T47D (cell line): ENCODE data around the gene CHRM1.

Source experiments
- DNase-seq, 2 experiments: peaks; one replicate each; pipeline versions ENCODE4 v3.0.0 to v3.0.0-alpha.2; 2011 to 2012; ENCODE audit warnings: low read depth in 1 of 2, low spot score in 1 of 2
- JUND ChIP-seq: IDR thresholded peaks from 2 replicates; pipeline ENCODE4 v1.6.1; 2012; ENCODE audit warnings: low read depth
- in situ Hi-C: cut with HindIII; loops from 2 replicates; pipeline ENCODE4 v1.10.0; 2016; ENCODE audit warnings: low sequenced_read_pairs, low pct_unique_long_range_greater_than_20kb

The CHRM1 gene

DNA sequence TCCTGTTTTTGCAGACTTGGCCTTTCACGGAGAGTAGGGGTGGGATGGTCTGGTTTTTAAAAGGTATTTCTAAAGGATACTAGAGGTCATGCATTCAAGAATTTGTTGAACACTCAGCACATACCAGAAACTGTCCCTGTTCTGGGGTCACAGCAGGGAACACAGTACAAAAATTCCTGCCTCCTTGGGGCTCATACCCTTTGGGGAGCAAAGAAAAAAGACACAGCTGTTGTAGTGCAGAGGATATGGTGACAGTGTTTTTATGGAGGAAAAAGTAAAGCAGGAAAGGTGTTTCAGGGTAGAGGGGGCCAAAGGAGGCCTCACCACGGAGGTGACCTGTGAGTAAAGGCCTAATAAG lies 32.1 kb downstream of the CHRM1 start:
- in situ Hi-C loops, result no loop called here
- no peak; the same call in 1 of the 2 replicates for TF ChIP-seq JUND
- DNase-seq, result no peak

- in situ Hi-C loops, result no loop called here
- TF ChIP-seq JUND, result no peak
- DNase-seq, result no peak
Measured at GRCh38 chr11:62888406-62888805, 32.8 kb downstream of the CHRM1 start.

DNA sequence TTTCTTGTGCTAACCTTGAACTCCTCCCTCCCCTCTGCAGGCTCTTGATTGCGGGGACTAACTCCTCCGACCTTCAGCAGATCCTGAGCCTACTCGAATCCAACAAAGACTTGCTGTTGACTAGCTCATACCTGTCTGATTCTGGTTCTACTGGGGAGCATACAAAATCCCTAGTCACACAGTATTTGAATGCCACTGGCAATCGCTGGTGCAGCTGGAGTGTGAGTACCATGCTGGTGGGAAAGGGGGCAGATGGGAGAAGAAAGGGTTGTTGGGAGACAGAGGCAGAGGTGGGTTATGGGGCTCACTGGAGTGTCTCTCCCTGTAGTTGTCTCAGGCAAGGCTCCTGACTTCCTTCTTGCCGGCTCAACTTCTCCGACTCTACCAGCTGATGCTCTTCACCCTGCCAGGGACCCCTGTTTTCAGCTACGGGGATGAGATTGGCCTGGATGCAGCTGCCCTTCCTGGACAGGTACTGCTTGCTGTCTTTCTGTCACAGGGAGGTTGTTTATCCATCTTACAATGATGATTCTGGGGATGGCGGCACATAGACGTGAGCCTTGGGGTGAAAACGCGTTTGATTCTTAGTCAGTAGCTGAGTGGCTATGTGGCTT lies 35.9 kb downstream of the CHRM1 start:
- TF ChIP-seq JUND, result no peak
- in situ Hi-C loops, result no loop called here
- DNase-seq, result no peak

DNA sequence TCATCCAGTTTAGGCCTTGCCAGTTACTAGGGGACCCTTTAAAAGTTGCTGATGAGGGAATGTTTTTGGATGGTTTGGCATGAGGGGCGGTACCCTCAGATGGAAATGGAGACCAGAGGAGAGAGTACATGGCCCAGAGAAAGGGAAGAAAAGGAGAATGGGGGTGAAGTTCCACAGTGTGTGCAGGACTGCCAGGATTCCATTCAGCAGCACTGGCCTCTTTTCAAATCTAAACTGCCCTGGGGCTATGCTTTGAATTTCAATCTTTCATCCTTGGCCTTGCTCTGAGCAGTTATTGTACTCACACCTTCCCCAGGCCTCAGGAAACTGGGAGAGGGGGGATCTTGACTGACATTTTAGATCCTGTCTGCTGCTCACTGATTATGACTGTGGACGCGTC lies 37.5 kb downstream of the CHRM1 start:
- DNase-seq, result peak in 1 of 2 experiments; percentile 53
- TF ChIP-seq JUND, result no peak
- in situ Hi-C loops, result no loop called here

DNA sequence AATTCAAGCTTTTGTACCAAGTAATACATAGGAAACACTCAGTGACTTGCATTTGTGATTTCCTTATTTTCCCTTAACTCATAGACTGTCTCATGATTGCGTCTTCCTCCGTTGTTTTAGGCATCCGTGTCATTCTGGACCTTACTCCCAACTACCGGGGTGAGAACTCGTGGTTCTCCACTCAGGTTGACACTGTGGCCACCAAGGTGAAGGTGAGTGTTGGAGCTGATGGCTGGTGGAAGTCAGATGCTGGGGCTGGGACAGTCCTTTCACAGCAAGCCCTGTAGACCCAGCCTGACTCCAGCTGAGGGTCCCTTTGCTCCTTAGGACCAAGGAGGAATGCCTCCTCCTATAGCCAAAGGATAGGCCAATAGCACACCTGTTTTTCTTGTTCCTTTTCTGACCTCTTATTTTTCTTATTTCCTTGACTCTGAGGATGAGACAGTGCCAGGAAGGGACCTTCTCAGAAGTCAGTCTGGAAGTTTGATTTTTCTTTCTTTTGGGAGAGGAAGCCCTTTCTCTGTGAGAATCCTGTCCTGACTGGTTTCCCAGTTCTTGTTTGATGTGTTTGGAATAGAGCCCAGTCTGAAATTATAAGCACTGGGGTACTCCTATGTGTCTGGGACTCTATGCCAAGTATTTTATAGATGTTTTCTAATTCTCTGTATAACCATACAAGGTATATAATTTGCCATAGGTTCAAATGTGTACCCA lies 38.2 kb downstream of the CHRM1 start:
- no peak for TF ChIP-seq JUND
- no peak for DNase-seq
- in situ Hi-C loops, result no loop called here

- in situ Hi-C loops, result no loop called here
- no peak for TF ChIP-seq JUND
- DNase-seq, result no peak
Measured at GRCh38 chr11:62882431-62882749, 38.8 kb downstream of the CHRM1 start.

DNA sequence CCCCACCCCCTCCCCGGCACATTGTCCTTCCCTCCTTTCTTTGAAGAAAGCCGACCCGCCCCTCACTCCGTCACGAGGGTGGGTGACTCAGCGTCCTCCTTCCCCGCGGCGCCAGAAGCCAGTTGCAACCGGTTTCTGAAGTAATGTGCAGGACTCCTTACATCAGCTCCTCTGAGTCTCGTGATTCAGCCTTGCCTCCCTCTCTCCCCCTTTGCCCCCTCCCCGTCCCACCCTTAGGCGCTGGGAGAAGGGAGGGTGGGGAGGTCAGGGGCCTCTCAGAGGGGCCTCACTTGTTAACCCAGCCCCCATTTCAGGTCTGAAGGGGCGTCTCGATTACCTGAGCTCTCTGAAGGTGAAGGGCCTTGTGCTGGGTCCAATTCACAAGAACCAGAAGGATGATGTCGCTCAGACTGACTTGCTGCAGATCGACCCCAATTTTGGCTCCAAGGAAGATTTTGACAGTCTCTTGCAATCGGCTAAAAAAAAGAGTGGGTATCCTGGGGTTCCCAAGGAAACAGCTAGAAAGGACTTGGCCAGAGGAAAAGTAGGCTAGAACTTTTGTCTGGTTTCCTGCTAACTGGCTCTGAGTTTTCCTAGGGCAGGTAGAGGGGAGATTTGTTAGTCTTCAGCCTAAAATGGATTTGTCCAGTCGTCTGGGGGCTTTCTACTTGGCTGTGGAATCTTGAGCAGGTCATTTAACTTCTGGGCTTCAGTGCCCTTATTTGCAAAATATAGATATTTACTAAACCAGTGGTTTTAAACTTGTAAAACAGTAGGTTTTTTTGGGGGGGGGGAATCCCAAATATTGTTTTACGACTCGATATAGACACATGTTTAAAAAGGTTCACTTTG lies 39.4 kb downstream of the CHRM1 start:
- in situ Hi-C loops, result no loop called here
- TF ChIP-seq JUND, result peak; percentile 93
- DNase-seq, result peak; percentile 79 to 99

- no peak for TF ChIP-seq JUND
- in situ Hi-C loops, result no loop called here
- peak; percentile 84 to 95 for DNase-seq
Measured at GRCh38 chr11:62880803-62881578, 40.2 kb downstream of the CHRM1 start, which contains the start of gene SLC3A2. Gene SLC3A2, plus strand, starts transcription at chr11:62880896. Its CDS starts 128 bp downstream, at chr11:62881024.

GRCh38 chr11:62880231-62880802 lies 40.8 kb downstream of the CHRM1 start:
- no peak for DNase-seq
- in situ Hi-C loops, result no loop called here
- no peak for TF ChIP-seq JUND

DNA sequence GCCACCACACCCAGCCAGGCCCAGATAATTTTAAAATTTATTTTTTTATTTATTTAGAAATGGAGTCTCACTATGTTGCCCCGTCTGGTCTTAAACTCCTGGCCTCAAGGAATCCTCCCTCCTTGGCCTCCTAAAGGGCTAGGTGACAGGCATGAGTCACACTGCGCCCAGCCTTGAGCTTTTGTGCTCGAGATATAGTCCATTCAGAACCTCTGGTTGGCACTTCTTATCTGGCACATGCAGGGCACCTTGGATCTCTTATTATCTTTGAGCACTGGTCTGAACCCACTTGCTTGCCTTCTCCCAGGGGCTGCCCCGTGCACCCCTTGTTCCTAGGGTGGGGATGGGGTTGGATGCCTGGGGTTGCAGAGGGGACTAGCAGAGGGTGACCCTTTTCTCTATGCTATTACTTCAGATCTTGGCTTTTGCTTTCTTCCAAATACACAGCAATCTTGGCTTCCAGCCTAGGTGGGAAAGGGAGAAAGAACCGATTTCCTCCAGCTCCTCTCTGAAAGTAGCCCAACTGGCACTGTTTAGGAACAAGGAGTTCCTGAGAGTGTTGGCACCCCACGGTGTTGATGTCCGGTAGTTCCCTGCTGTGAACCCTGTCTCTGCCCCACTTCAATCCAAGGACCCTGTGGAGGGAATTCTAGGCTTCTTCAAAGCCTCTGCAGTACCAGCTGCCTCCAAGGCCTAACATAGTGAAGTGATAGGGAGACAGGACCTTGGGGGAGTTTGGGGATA lies 41.8 kb downstream of the CHRM1 start:
- no peak for DNase-seq
- no peak for TF ChIP-seq JUND
- in situ Hi-C loops, result no loop called here

DNA sequence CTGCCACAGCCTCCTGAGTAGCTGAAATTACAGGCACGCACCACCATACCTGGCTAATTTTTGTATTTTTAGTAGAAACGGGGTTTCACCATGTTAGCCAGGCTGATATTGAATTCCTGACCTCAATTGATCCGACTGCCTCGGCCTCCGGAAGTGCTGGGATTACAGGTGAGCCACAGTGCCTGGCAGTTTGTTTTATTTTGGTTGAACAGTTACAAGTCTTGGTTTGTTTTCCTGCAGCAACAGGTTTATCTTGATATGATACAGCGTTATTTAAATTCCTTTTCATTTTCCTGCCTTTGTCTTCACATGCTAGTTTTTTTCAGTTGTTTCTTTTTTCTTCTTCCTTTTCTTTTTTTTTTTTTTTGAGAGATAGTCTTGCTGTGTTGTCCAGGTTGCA lies 44.5 kb downstream of the CHRM1 start:
- in situ Hi-C loops, result no loop called here

More for the DNA sequence above, 44.5 kb downstream of the CHRM1 start:
- TF ChIP-seq JUND, result no peak
- DNase-seq, result no peak
